Measurements from ENCODE around the gene DGUOK.

DNA sequence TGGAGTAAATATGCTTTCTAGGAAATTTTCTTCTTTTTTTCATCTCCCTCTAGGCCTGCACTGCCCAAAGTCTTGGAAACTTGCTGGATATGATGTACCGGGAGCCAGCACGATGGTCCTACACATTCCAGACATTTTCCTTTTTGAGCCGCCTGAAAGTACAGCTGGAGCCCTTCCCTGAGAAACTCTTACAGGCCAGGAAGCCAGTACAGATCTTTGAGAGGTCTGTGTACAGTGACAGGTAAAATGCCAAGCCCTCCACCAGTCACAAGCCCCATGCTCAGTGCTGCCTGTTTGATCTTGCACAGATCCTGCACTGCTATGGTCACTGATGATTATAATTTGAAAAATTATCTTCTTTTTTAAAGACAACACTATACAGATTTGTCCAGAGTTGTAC is 20.0 kb downstream of the DGUOK start:
- TF ChIP-seq, protein P1, sequence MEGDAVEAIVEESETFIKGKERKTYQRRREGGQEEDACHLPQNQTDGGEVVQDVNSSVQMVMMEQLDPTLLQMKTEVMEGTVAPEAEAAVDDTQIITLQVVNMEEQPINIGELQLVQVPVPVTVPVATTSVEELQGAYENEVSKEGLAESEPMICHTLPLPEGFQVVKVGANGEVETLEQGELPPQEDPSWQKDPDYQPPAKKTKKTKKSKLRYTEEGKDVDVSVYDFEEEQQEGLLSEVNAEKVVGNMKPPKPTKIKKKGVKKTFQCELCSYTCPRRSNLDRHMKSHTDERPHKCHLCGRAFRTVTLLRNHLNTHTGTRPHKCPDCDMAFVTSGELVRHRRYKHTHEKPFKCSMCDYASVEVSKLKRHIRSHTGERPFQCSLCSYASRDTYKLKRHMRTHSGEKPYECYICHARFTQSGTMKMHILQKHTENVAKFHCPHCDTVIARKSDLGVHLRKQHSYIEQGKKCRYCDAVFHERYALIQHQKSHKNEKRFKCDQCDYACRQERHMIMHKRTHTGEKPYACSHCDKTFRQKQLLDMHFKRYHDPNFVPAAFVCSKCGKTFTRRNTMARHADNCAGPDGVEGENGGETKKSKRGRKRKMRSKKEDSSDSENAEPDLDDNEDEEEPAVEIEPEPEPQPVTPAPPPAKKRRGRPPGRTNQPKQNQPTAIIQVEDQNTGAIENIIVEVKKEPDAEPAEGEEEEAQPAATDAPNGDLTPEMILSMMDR (IDR thresholded peaks at IDR 0.05; ENCODE audit: low read depth, low read length, missing input control): no peak
- no peak for TF ChIP-seq RAD21 (IDR thresholded peaks at IDR 0.05)
- TF ChIP-seq, protein P2, sequence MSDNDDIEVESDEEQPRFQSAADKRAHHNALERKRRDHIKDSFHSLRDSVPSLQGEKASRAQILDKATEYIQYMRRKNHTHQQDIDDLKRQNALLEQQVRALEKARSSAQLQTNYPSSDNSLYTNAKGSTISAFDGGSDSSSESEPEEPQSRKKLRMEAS (IDR thresholded peaks at IDR 0.05): no peak
- no peak for TF ChIP-seq JUND (IDR thresholded peaks at IDR 0.05)
- TF ChIP-seq, protein P3, sequence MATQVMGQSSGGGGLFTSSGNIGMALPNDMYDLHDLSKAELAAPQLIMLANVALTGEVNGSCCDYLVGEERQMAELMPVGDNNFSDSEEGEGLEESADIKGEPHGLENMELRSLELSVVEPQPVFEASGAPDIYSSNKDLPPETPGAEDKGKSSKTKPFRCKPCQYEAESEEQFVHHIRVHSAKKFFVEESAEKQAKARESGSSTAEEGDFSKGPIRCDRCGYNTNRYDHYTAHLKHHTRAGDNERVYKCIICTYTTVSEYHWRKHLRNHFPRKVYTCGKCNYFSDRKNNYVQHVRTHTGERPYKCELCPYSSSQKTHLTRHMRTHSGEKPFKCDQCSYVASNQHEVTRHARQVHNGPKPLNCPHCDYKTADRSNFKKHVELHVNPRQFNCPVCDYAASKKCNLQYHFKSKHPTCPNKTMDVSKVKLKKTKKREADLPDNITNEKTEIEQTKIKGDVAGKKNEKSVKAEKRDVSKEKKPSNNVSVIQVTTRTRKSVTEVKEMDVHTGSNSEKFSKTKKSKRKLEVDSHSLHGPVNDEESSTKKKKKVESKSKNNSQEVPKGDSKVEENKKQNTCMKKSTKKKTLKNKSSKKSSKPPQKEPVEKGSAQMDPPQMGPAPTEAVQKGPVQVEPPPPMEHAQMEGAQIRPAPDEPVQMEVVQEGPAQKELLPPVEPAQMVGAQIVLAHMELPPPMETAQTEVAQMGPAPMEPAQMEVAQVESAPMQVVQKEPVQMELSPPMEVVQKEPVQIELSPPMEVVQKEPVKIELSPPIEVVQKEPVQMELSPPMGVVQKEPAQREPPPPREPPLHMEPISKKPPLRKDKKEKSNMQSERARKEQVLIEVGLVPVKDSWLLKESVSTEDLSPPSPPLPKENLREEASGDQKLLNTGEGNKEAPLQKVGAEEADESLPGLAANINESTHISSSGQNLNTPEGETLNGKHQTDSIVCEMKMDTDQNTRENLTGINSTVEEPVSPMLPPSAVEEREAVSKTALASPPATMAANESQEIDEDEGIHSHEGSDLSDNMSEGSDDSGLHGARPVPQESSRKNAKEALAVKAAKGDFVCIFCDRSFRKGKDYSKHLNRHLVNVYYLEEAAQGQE (IDR thresholded peaks at IDR 0.05): no peak
- TF ChIP-seq YY1 (IDR thresholded peaks at IDR 0.05): no peak
- TF ChIP-seq TAF1 (conservative IDR thresholded peaks at IDR 0.05): no peak
- TF ChIP-seq HNF4G (IDR thresholded peaks at IDR 0.05): no peak
- no peak for TF ChIP-seq EGR1 (IDR thresholded peaks at IDR 0.05; ENCODE audit: low read depth in 2 of 2)
- no peak for TF ChIP-seq NR2F2 (IDR thresholded peaks at IDR 0.05)
- TF ChIP-seq FOXA2 (IDR thresholded peaks at IDR 0.05): no peak

Data from liver (tissue), 3 donors.